Ascending aorta (tissue), 2 donors: ENCODE results near the gene STK39. TPM values are rescaled to one million over a fixed set of nuclear protein-coding genes. Genes with fewer than 3 reads are reported as not detected.

Experiments
- DNase-seq, 2 donors: peaks; one replicate each; pipeline ENCODE4 v3.0.0-alpha.2; 2019; ENCODE audit warnings: low spot score in 2 of 2
- H3K27ac ChIP-seq, 2 donors: fragments of 200-600 bp; sonication (generic); one replicate each; pipeline ENCODE4 v1.5.1; 2016 to 2017; ENCODE audit warnings: mild to moderate bottlenecking in 1 of 2
- H3K27me3 ChIP-seq: fragments of 200-600 bp; sonication (generic); one replicate; pipeline ENCODE4 v1.5.1; 2017
- H3K36me3 ChIP-seq, 2 donors: fragments of 200-600 bp; sonication (generic); one replicate each; pipeline ENCODE4 v1.5.1; 2016
- H3K4me1 ChIP-seq, 2 donors: fragments of 200-600 bp; sonication (generic); one replicate each; pipeline ENCODE4 v1.5.1; 2016 to 2017; ENCODE audit warnings: mild to moderate bottlenecking in 1 of 2
- H3K4me3 ChIP-seq, 2 donors: fragments of 200-600 bp; sonication (generic); one replicate each; pipeline ENCODE4 v1.5.1; 2016 to 2017; ENCODE audit warnings: mild to moderate bottlenecking in 1 of 2
- H3K9me3 ChIP-seq, 2 donors: fragments of 200-600 bp; sonication (generic); one replicate each; pipeline ENCODE4 v1.5.1; 2016
- CTCF ChIP-seq, 3 experiments: fragments of 200-600 bp in 2 of 3; fragments of 450-650 bp in 1 of 3; sonication (generic) in 2 of 3; IDR thresholded peaks; one replicate each; pipeline ENCODE4 v1.5.1; 2016 to 2019; ENCODE audit warnings: antibody characterized with exemption in 3 of 3, mild to moderate bottlenecking in 1 of 3, moderate library complexity in 1 of 3
- intact Hi-C: fragments of 100-400 bp; cut with DNase I; formaldehyde crosslinking; loops from one replicate; pipeline ENCODE4 v1.15.1; 2023
- total RNA-seq: library from RNA; depleted of rRNA; stranded (reverse); fragments of >200 nt; gene quantifications from one replicate; pipeline ENCODE4 v1.1.0, GENCODE V29; 2016

STK39 gene
- total RNA-seq, 1 donor from 2014 or later = 7.5 TPM

DNA sequence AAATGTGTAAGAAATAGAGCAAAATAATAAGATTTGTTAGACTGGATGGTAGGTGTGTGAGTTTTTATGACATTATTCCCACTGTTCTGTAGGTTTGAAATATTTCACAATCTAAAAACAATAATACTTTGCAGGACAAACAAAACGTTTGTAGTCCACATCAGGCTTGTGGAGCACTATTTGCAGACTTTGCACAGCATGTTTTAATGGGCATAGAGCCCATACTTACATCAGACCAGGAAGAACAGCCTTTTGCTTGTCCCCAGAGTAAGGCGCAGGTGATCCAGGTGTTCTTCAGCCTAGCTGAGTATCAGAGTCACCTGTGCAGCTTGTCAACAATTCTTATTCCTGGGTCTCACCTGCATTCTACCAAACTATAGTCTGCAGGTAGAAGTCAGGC is 9.1 kb upstream of the STK39 start:
- intact Hi-C loops = no loop called here
- H3K27ac ChIP-seq = no peak overlapping the region
- H3K36me3 ChIP-seq = no peaks in the 10 kb centered on the region
- no peaks in the 10 kb centered on the region for H3K27me3 ChIP-seq
- no peaks in the 10 kb centered on the region for H3K4me1 ChIP-seq
- TF ChIP-seq CTCF (IDR thresholded peaks at IDR 0.05) = no peak
- no peak overlapping the region for H3K4me3 ChIP-seq
- DNase-seq = no peak
- H3K9me3 ChIP-seq = peaks cover 0 to 5% of the 10 kb centered on the region in 2 donors

DNA sequence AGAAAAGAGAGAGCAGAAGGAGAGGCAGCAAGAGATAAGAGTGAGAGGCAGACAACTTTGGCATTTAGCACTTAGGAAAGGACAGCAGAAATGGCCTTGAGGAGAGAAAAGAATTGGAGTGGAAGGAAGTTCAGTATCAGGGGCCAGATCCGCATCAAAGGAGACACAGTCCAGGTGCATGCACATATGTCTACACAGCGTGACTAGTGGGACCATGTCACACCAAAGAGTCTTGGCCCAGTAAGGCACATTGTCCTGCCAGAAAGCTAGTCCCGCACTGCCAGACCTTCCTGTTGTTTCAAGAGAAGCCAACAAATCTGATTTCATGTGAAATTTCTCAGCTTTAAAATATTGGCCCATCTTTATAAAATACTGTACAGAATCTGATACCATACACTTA is 8.5 kb upstream of the STK39 start:
- Histone ChIP-seq H3K9me3 (peaks cover 0 to 5% of the 10 kb centered on the region in 2 donors), H3K27me3 (no peaks in the 10 kb centered on the region), H3K36me3 (no peaks in the 10 kb centered on the region), H3K4me3 (no peak overlapping the region), H3K27ac (no peak overlapping the region), H3K4me1 (no peaks in the 10 kb centered on the region)
- no peak for TF ChIP-seq CTCF (IDR thresholded peaks at IDR 0.05)
- DNase-seq = no peak
- intact Hi-C loops = no loop called here

- intact Hi-C loops = no loop called here
- no peak for DNase-seq
These were observed 7.7 kb upstream of the STK39 start for GRCh38 chr2:168255103-168255502.

DNA sequence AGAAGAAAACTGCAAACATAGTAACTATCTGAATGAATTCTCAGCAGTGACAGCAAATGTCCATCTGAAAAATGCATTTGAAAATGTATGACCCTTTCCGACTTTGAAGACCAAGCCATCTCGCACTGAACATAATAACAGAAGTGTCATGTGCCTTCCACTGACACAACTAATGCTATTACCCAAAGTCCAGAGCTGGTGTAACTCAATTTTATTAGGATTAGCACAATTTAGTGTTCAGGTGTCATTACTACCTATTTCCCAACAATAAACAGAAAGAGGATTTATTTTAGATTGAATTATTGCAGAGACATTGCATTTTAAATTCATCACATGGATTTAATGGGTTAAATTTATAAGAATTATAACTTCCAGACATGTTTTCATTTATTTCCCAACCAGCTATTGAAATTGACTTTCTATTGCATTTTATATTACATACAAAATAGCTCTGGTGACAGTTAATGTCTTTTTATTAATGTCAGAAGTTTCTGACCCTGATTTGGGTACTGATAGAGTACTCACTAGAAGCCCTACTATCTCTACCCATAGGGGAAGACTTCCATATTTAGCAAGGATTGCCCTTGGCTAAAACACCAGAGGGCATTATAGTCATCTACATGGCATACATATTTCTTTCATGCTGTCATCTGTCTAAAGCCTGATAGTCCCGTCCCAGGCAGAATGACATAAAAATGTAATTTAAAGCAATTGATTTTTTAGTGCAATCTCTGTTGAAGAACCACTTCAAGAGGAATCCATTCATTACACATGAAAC is 7.0 kb upstream of the STK39 start:
- Histone ChIP-seq H3K9me3 (peaks cover 0 to 1% of the 10 kb centered on the region in 2 donors), H3K27ac (no peak overlapping the region), H3K4me3 (no peak overlapping the region), H3K36me3 (no peaks in the 10 kb centered on the region), H3K4me1 (no peaks in the 10 kb centered on the region), H3K27me3 (no peaks in the 10 kb centered on the region)
- no peak for TF ChIP-seq CTCF (IDR thresholded peaks at IDR 0.05)
- DNase-seq = no peak
- intact Hi-C loops = no loop called here

More at GRCh38 chr2:168255103-168255502, 7.7 kb upstream of the STK39 start:
- no peak overlapping the region for H3K27ac ChIP-seq
- H3K27me3 ChIP-seq = no peaks in the 10 kb centered on the region
- no peak for TF ChIP-seq CTCF (IDR thresholded peaks at IDR 0.05)
- peaks cover 0 to 5% of the 10 kb centered on the region in 2 donors for H3K9me3 ChIP-seq
- no peak overlapping the region for H3K4me3 ChIP-seq
- no peaks in the 10 kb centered on the region for H3K36me3 ChIP-seq
- no peaks in the 10 kb centered on the region for H3K4me1 ChIP-seq

DNA sequence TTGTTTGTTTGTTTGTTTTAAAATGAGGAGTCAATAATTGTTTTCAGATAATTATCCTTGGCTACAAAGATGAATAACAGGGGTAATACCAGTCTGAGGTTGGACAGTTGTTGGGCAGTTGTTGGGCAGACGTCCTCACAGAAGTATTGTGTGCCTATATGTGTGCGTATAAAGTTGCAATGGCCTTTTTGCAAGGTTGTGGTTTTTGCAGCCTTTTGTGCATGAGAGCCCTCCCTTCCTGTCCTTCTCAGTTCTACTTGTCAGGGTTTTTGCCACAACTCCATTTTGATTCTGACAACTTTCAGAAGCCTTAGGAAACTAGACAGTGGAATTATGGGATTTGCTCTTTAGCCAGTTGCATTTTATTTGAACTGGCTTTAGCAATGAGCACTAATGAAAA is 6.0 kb upstream of the STK39 start:
- Histone ChIP-seq H3K27me3 (no peaks in the 10 kb centered on the region), H3K4me1 (no peaks in the 10 kb centered on the region), H3K36me3 (no peaks in the 10 kb centered on the region), H3K9me3 (no peaks in the 10 kb centered on the region), H3K27ac (no peak overlapping the region), H3K4me3 (no peak overlapping the region)
- DNase-seq = no peak
- TF ChIP-seq CTCF (IDR thresholded peaks at IDR 0.05) = no peak
- intact Hi-C loops = no loop called here
